ENCODE data around the gene ADSS1.
"Not testable (repeated sequence)": the region's sequence is repeated elsewhere in the genome, so short reads cannot be mapped to it uniquely, and the experiment has no call there.

Gene ADSS1

GRCh38 chr14:104734991-104735779, 11.2 kb downstream of the ADSS1 start:
- no peak for DNase-seq

- no peak for DNase-seq
Observed at GRCh38 chr14:104735830-104736642, 12.0 kb downstream of the ADSS1 start.

GRCh38 chr14:104738375-104739019, 14.5 kb downstream of the ADSS1 start:
- DNase-seq = no peak

- no peak for DNase-seq
Observed at GRCh38 chr14:104739026-104739425, 15.0 kb downstream of the ADSS1 start.

- DNase-seq = no peak
Observed at GRCh38 chr14:104739546-104740516, 15.8 kb downstream of the ADSS1 start.

GRCh38 chr14:104741108-104741802, 17.2 kb downstream of the ADSS1 start:
- DNase-seq = no peak

- DNase-seq = no peak
Observed at GRCh38 chr14:104741803-104742251, 17.8 kb downstream of the ADSS1 start.

GRCh38 chr14:104742586-104743455, 18.8 kb downstream of the ADSS1 start:
- no peak for DNase-seq

- DNase-seq = no peak
Observed at GRCh38 chr14:104743461-104744380, 19.7 kb downstream of the ADSS1 start.

GRCh38 chr14:104744484-104744883, 20.5 kb downstream of the ADSS1 start:
- DNase-seq = no peak

GRCh38 chr14:104745431-104745830, 21.4 kb downstream of the ADSS1 start:
- DNase-seq = no peak

- no peak for DNase-seq
Observed at GRCh38 chr14:104746071-104746545, 22.1 kb downstream of the ADSS1 start.

GRCh38 chr14:104746934-104747481, 23.0 kb downstream of the ADSS1 start:
- DNase-seq = no peak

GRCh38 chr14:104747876-104748275, 23.8 kb downstream of the ADSS1 start:
- DNase-seq = no peak

GRCh38 chr14:104749111-104749649, 25.2 kb downstream of the ADSS1 start:
- no peak for DNase-seq

- DNase-seq = no peak
Observed at GRCh38 chr14:104750056-104750752, 26.2 kb downstream of the ADSS1 start.

GRCh38 chr14:104750753-104751057, 26.7 kb downstream of the ADSS1 start:
- not testable (repeated sequence) for DNase-seq

Data from activated CD4-positive, alpha-beta T cell treated with anti-CD3 and anti-CD28 coated beads, Interleukin-2, amount 50 U/mL, for 1 hour (primary cell).